Stomach (tissue), 9 donors: Measurements from ENCODE around the gene TOM1L1. TPM values are rescaled to one million over a fixed set of nuclear protein-coding genes. Genes with fewer than 3 reads are reported as not detected.

Source experiments
- DNase-seq, 2 donors: peaks; one replicate each; pipeline versions ENCODE4 v3.0.0 to v3.0.0-alpha.2; 2013 to 2019
- H3K27ac ChIP-seq, 5 donors: fragments of 200-600 bp in 4 of 5; sonication (generic) in 4 of 5; one replicate each; pipeline ENCODE4 v1.5.1; 2013 to 2019; ENCODE audit warnings: mild to moderate bottlenecking in 1 of 5, moderate library complexity in 1 of 5
- H3K27me3 ChIP-seq, 3 donors: fragments of 200-600 bp; sonication (generic); one replicate each; pipeline ENCODE4 v1.5.1; 2017 to 2019; ENCODE audit warnings: mixed run types in 1 of 3
- H3K36me3 ChIP-seq, 4 donors: fragments of 200-600 bp; sonication (generic); 1 replicate in 3 of 4; 2 replicates in 1 of 4; pipeline ENCODE4 v1.5.1; 2016 to 2019
- H3K4me1 ChIP-seq, 4 donors: fragments of 200-600 bp; sonication (generic); one replicate each; pipeline ENCODE4 v1.5.1; 2016 to 2019
- H3K4me3 ChIP-seq, 4 donors: fragments of 200-600 bp; sonication (generic) in 3 of 4; one replicate each; pipeline ENCODE4 v1.5.1; 2016 to 2019; ENCODE audit warnings: mild to moderate bottlenecking in 1 of 4
- H3K9me3 ChIP-seq, 4 donors: fragments of 200-600 bp; sonication (generic); one replicate each; pipeline ENCODE4 v1.5.1; 2016 to 2019
- CTCF ChIP-seq, 7 experiments: fragments of 450-650 bp in 4 of 7; fragments of 200-600 bp in 3 of 7; sonication (generic) in 3 of 7; IDR thresholded peaks; one replicate each; pipeline ENCODE4 v1.5.1; 2016 to 2019; ENCODE audit warnings: antibody characterized with exemption in 7 of 7, control low read depth in 2 of 7, mild to moderate bottlenecking in 1 of 7
- EP300 ChIP-seq: sonication (generic); formaldehyde crosslinking; IDR thresholded peaks from one replicate; pipeline ENCODE4 v1.6.1; 2017; ENCODE audit warnings: antibody characterized with exemption
- POLR2A ChIP-seq, 4 donors: fragments of 450-650 bp; IDR thresholded peaks; one replicate each; pipeline ENCODE4 v1.6.1; 2016; ENCODE audit warnings: antibody characterized with exemption in 4 of 4, control low read depth in 2 of 4, mild to moderate bottlenecking in 1 of 4, moderate library complexity in 1 of 4
- POLR2AphosphoS5 ChIP-seq, 3 donors: sonication (generic); formaldehyde crosslinking; IDR thresholded peaks; one replicate each; pipeline ENCODE4 v1.6.1; 2016; ENCODE audit warnings: antibody characterized with exemption in 3 of 3
- WGBS, 5 donors: extraction: QIAGEN DNeasy Blood & Tissue Kit in 3 of 5; methylation state at CpG; one replicate each; pipeline versions ENCODE4 v1.1.5 to v1.1.7; 2013 to 2018; 5-methylcytosine and 5-hydroxymethylcytosine counted together
- intact Hi-C: fragments of 100-400 bp; cut with DNase I; formaldehyde crosslinking; loops from one replicate; pipeline ENCODE4 v1.15.1; 2023; ENCODE audit warnings: low total_unique reads
- polyA plus RNA-seq, 3 donors: library from polyadenylated mRNA; stranded (reverse); fragments of 200-250 nt; gene quantifications; one replicate each; pipeline ENCODE4 v1.2.3, GENCODE V29; 2013
- total RNA-seq, 5 donors: library from RNA; depleted of rRNA; stranded (reverse); fragments of >200 nt; gene quantifications; one replicate each; pipeline versions ENCODE4 v1.1.0 to v1.2.3, GENCODE V29; 2014 to 2016
- donor health status: healthy with polysubstance abuse.
- donor health status: Bipolar disorder and iron deficiency.
- donor health status: healthy.

TOM1L1 gene
- total and polyA plus RNA-seq, 8 donors = 19.4 to 134 (median 47.6) TPM

GRCh38 chr17:54985476-54985875 lies 84.8 kb downstream of the TOM1L1 start:
- TF ChIP-seq POLR2AphosphoS5 (IDR thresholded peaks at IDR 0.05) (no peak), POLR2A (IDR thresholded peaks at IDR 0.05) (no peak), CTCF (IDR thresholded peaks at IDR 0.05) (no peak)

GRCh38 chr17:54990118-54990517 lies 89.5 kb downstream of the TOM1L1 start:
- intact Hi-C loops = loop anchor here (5.0 kb wide), 1 partner anchor 367 kb away; no protein-coding TSS in a partner anchor
- Histone ChIP-seq H3K36me3 (peaks cover 0 to 12% (median 7%) of the 10 kb centered on the region in 4 donors), H3K4me1 (no peaks in the 10 kb centered on the region), H3K27ac (no peak overlapping the region), H3K4me3 (no peak overlapping the region), H3K9me3 (no peaks in the 10 kb centered on the region), H3K27me3 (no peaks in the 10 kb centered on the region)
- 94 to 99% (median 95%) methylated on average over 4 of the region's 4 CpGs for WGBS, 5 donors
- TF ChIP-seq POLR2AphosphoS5 (IDR thresholded peaks at IDR 0.05) = no peak
- TF ChIP-seq POLR2A (IDR thresholded peaks at IDR 0.05) = no peak
- no peak for TF ChIP-seq EP300
- no peak for TF ChIP-seq CTCF (IDR thresholded peaks at IDR 0.05)
- no peak for DNase-seq

More at GRCh38 chr17:54985476-54985875, 84.8 kb downstream of the TOM1L1 start:
- H3K27me3 ChIP-seq = no peaks in the 10 kb centered on the region
- H3K4me3 ChIP-seq = no peak overlapping the region
- H3K36me3 ChIP-seq = peaks cover 0 to 6% (median 3%) of the 10 kb centered on the region in 4 donors
- peaks cover 0 to 8% (median 0%) of the 10 kb centered on the region in 4 donors for H3K4me1 ChIP-seq
- no peak for DNase-seq
- WGBS, 5 donors = 73 to 97% (median 94%) methylated on average over 1 of the region's 1 CpG
- intact Hi-C loops = no loop called here
- H3K27ac ChIP-seq = no peak overlapping the region
- H3K9me3 ChIP-seq = peaks cover 0 to 3% (median 2%) of the 10 kb centered on the region in 4 donors

GRCh38 chr17:54991567-54991966 lies 90.9 kb downstream of the TOM1L1 start:
- 84 to 100% (median 87%) methylated on average over 1 of the region's 1 CpG for WGBS, 5 donors
- Histone ChIP-seq H3K4me1 (no peaks in the 10 kb centered on the region), H3K4me3 (no peak overlapping the region), H3K27ac (no peak overlapping the region), H3K36me3 (peaks cover 0 to 12% (median 7%) of the 10 kb centered on the region in 4 donors), H3K9me3 (no peaks in the 10 kb centered on the region), H3K27me3 (no peaks in the 10 kb centered on the region)
- TF ChIP-seq POLR2A (IDR thresholded peaks at IDR 0.05) (no peak), POLR2AphosphoS5 (IDR thresholded peaks at IDR 0.05) (no peak), CTCF (IDR thresholded peaks at IDR 0.05) (no peak), EP300 (no peak)
- DNase-seq = no peak
- intact Hi-C loops = loop anchor here (5.0 kb wide), 1 partner anchor 366 kb away; no protein-coding TSS in a partner anchor

GRCh38 chr17:54992797-54993639 lies 92.4 kb downstream of the TOM1L1 start:
- peak in 1 of 2 donors; percentile 81 for DNase-seq

More at GRCh38 chr17:54992797-54993639, 92.4 kb downstream of the TOM1L1 start:
- Histone ChIP-seq H3K27me3 (no peaks in the 10 kb centered on the region), H3K36me3 (peaks cover 0 to 10% (median 3%) of the 10 kb centered on the region in 4 donors), H3K4me1 (no peaks in the 10 kb centered on the region), H3K4me3 (no peak overlapping the region), H3K9me3 (no peaks in the 10 kb centered on the region), H3K27ac (no peak overlapping the region)
- TF ChIP-seq POLR2AphosphoS5 (IDR thresholded peaks at IDR 0.05) (no peak), EP300 (no peak), POLR2A (IDR thresholded peaks at IDR 0.05) (no peak), CTCF (IDR thresholded peaks at IDR 0.05) (peak in 5 of 7 experiments; percentile 33 to 63 (median 54))
- WGBS, 5 donors = 76 to 82% (median 79%) methylated on average over 8 of the region's 8 CpGs
- intact Hi-C loops = loop anchor here (5.0 kb wide), 1 partner anchor 364 kb away; no protein-coding TSS in a partner anchor
